GM12891 (cell line): ENCODE data around the gene NFIL3.

Experiments used
- PAX5 ChIP-seq: IDR thresholded peaks from 2 replicates; pipeline ENCODE4 v1.6.1; 2011; ENCODE audit warnings: low read length, moderate library complexity, mild to moderate bottlenecking; ENCODE audit not compliant: insufficient read depth, severe bottlenecking
- POLR2A ChIP-seq: IDR thresholded peaks from 2 replicates; pipeline ENCODE4 v1.6.1; 2011; ENCODE audit warnings: low read depth, low read length, control low read depth
- POLR2AphosphoS5 ChIP-seq: IDR thresholded peaks from 2 replicates; pipeline ENCODE4 v1.6.1; 2011; ENCODE audit warnings: low read depth, low read length, control low read depth
- TAF1 ChIP-seq: IDR thresholded peaks from 2 replicates; pipeline ENCODE4 v1.6.1; 2011; ENCODE audit warnings: low read depth, low read length, control low read depth

DNA sequence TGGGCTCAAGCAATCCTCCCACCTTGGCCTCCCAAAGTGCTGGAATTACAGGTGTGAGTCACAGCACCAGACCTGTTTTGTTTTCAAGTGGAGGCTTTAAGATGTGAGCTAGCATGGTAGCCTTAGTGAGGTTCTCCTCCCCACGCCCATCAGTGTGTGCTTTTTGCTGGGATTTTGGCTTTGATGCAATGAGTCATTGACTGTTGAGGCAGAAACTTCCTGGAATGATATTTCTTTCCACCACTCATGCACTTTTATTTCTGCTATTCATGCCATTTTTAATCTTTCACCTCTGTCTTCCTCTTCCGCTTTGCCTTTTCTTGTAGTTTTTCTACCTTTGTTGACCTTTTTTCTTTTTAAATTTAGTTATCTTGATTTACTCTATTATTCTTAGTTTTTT lies 4.2 kb upstream of the NFIL3 start:
- TF ChIP-seq POLR2A (no peak), TAF1 (no peak), POLR2AphosphoS5 (no peak), PAX5 (no peak)
